ENCODE measurements around the gene DIAPH2.

The DIAPH2 gene

DNA sequence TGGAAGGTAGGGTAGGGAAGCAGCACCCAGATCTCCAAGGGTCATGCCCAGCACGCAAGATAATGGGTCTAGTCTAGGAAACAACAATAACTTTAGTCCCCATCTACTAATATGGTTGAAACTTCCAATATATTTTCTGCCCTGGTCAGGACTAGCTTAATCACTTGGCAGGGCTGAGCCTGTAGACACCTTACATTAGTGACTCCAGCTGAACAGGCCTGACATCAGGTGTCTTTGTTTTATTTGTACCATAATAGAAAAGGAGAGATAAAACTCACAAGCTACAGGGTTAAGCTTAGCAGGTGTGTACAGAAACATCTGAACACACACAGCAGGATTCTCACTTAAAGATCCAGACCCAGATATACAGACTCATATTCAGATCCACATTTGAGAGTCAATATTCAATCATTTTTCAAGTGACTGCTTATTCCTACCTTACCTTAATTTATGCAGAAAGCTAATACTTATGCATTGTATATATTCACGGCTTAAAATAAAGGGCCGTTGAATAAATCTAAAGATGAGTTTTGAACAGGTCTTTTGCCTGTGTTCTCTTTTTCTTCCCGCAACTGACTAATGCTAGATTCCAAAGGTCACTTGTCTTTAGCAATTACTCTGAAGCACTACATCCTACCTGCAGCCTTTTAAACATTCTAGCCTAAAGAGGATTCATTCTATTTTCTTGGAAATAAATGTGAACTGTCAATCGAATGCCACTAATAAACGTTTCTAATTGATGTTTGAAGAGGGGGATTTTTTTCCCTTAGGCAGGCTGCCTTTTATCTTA is 944.4 kb downstream of the DIAPH2 start:
- Mint-ChIP-seq H3K27ac (no peak overlapping the region), H3K27me3 (no peaks in the 10 kb centered on the region), H3K9me3 (ENCODE audit: low read depth) (no peaks in the 10 kb centered on the region), H3K4me1 (ENCODE audit: low read depth) (no peaks in the 10 kb centered on the region), H3K4me3 (no peak overlapping the region), H3K36me3 (no peaks in the 10 kb centered on the region)

DNA sequence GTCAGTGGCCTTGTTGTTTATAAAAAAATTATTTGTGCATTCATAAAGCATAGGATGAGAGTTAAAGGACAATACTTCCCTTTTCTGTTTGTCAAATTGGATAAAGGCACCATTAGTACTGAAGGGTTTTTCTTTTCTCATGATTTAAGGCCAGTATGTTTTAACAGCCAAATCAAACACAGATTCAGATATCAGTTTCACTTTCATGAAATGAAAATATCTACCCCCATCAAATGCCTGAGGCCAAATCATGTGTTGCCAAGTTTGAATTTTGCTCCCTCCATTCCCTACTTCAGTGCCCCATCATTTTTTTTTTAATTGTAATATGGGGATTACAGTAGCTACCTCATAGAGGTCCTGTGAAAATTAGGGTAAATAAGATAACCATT is 944.9 kb downstream of the DIAPH2 start:
- no peaks in the 10 kb centered on the region for H3K36me3 Mint-ChIP-seq
- no peaks in the 10 kb centered on the region for H3K27me3 Mint-ChIP-seq
- H3K27ac Mint-ChIP-seq, result no peak overlapping the region
- no peak overlapping the region for H3K4me3 Mint-ChIP-seq
- H3K4me1 Mint-ChIP-seq (ENCODE audit: low read depth), result no peaks in the 10 kb centered on the region
- no peaks in the 10 kb centered on the region for H3K9me3 Mint-ChIP-seq (ENCODE audit: low read depth)

DNA sequence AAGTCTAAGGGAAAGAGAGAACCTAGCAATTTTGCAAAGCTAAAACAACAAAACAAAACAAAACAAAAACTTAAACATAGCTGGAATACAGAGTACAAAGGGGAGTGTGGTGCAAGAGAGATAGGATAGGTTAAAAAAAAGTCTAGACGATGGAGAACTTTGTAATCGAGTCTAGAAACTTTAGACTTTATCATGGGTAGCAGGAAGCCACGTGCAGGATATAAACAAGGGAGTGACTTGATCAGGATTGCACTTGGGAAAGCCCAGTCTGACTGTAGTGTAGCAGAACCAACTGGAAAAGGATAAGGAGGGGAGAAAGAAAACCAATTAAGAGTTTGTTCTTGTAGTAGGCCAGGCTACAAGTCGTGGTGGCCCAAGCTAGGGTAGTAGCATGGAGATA is 949.2 kb downstream of the DIAPH2 start:
- Mint-ChIP-seq H3K4me1 (ENCODE audit: low read depth) (no peaks in the 10 kb centered on the region), H3K27me3 (no peaks in the 10 kb centered on the region), H3K4me3 (no peak overlapping the region), H3K27ac (no peak overlapping the region), H3K9me3 (ENCODE audit: low read depth) (no peaks in the 10 kb centered on the region), H3K36me3 (no peaks in the 10 kb centered on the region)

DNA sequence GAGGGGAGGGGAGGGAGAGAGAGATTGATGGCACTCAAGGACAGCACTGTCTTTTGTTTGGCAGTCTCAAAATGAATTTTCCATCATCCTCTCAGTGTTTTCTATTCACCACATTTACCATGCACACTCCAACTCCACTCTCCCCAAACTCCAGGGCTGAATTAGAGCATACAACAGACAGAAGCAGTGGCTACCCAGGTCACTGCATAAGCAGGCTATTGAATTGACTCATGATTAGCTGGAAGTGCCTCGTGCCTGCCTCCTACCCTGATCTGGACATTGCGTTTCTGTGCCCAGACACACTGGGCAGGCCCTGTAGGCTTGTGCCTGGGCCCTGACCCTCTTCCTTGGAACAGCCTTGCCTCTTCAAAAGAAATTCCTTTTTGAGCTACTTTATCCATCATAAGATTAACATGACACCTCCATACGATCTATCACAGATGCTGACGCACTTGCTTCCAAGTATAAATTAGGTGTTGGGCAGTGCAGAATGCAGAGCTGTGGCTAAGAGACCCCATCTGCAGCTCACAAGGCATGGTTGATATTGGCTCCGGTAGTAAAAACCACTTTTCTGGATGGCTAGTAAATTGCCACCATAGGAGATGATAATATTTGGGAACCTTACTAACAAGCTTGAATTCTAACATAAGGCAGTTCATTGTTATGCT is 952.0 kb downstream of the DIAPH2 start:
- H3K27me3 Mint-ChIP-seq, result no peaks in the 10 kb centered on the region
- no peaks in the 10 kb centered on the region for H3K9me3 Mint-ChIP-seq (ENCODE audit: low read depth)
- H3K36me3 Mint-ChIP-seq, result no peaks in the 10 kb centered on the region
- no peak overlapping the region for H3K4me3 Mint-ChIP-seq
- peaks cover 6% of the 10 kb centered on the region for H3K4me1 Mint-ChIP-seq (ENCODE audit: low read depth)
- H3K27ac Mint-ChIP-seq, result no peak overlapping the region

DNA sequence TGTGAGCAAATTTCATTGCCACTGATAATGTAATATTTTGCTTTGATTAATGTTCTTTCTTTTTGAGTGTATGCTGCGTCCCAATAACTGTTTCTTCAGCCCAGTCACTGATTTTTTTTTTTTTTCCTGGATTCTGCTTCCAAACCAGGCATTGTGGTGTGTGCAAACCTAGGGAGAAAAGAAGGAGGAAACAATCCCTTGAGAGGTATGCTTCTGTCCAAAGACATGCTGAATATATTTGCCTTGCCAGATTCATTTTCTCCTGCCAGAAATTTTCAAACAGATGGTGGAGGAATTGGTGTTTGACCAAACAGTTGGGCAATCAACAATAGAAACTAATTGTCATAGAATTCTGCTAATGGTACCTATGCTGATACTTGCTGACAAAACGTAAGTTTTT is 952.6 kb downstream of the DIAPH2 start:
- H3K9me3 Mint-ChIP-seq (ENCODE audit: low read depth), result no peaks in the 10 kb centered on the region
- no peaks in the 10 kb centered on the region for H3K36me3 Mint-ChIP-seq
- no peaks in the 10 kb centered on the region for H3K27me3 Mint-ChIP-seq
- no peak overlapping the region for H3K4me3 Mint-ChIP-seq
- H3K4me1 Mint-ChIP-seq (ENCODE audit: low read depth), result peaks cover 6% of the 10 kb centered on the region
- no peak overlapping the region for H3K27ac Mint-ChIP-seq

DNA sequence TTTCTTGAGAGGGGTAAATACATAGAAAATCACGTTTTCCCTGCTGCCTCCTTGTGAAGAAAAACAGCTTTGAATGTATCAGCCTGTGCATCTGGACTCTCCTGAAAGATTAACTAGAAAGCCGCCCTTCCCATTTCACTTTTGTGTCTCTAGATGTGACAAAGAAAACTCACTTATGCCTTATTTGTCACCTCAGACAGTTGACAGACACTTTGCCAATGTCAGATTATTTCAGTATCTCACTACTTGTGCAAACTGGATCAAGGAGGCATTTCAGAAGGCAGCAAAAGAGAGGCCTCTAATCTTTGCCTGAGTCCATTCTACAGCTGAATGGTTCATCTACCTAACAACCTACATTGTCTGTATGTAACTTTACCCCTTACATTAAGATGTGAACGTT is 954.0 kb downstream of the DIAPH2 start:
- peaks cover 6% of the 10 kb centered on the region for H3K4me1 Mint-ChIP-seq (ENCODE audit: low read depth)
- H3K27me3 Mint-ChIP-seq, result no peaks in the 10 kb centered on the region
- H3K9me3 Mint-ChIP-seq (ENCODE audit: low read depth), result no peaks in the 10 kb centered on the region
- H3K27ac Mint-ChIP-seq, result no peak overlapping the region
- H3K4me3 Mint-ChIP-seq, result no peak overlapping the region
- H3K36me3 Mint-ChIP-seq, result no peaks in the 10 kb centered on the region

DNA sequence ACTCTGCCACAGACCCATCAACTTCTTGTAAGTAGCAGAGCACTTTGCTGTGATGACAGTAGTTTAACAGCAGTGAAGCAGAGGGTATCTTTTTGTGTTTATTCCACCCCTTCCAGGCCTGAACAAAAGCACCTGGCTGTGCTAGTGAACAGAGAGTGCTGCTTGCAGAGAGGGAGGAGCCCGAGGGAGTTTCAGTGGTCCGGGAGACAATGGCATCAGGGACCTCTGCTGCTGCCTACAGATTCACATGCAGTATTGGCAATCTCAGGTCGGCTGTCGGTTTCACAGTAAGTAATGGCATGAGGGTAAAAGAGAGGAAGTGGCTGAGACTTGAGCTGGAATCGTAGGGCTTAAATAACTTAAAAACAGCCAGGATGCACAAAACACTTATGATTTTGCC is 954.9 kb downstream of the DIAPH2 start:
- Mint-ChIP-seq H3K36me3 (no peaks in the 10 kb centered on the region), H3K27me3 (no peaks in the 10 kb centered on the region), H3K9me3 (ENCODE audit: low read depth) (no peaks in the 10 kb centered on the region), H3K4me1 (ENCODE audit: low read depth) (peaks cover 6% of the 10 kb centered on the region), H3K4me3 (no peak overlapping the region), H3K27ac (no peak overlapping the region)
